GM18907 (cell line): ENCODE results near the gene GGA2.
"Not testable (repeated sequence)": the region's sequence is repeated elsewhere in the genome, so short reads cannot be mapped to it uniquely, and the experiment has no call there.

Experiments
- ATAC-seq: cut with Tn5 transposase; IDR thresholded peaks from one replicate; pipeline ENCODE4 v1.9.1; 2021; ENCODE audit warnings: mild to moderate bottlenecking, moderate library complexity; ENCODE audit not compliant: unreplicated experiment

Gene GGA2

GRCh38 chr16:23483492-23483891 lies 26.8 kb downstream of the GGA2 start:
- ATAC-seq: not testable (repeated sequence)

- ATAC-seq: no peak
Measured at GRCh38 chr16:23482778-23483177, 27.5 kb downstream of the GGA2 start.

- ATAC-seq: no peak
Measured at GRCh38 chr16:23480257-23480656, 30.0 kb downstream of the GGA2 start.

GRCh38 chr16:23479138-23479537 lies 31.2 kb downstream of the GGA2 start:
- no peak for ATAC-seq

GRCh38 chr16:23478566-23478965 lies 31.7 kb downstream of the GGA2 start:
- no peak for ATAC-seq

GRCh38 chr16:23476289-23476688 lies 34.0 kb downstream of the GGA2 start:
- ATAC-seq: no peak

- ATAC-seq: no peak
Measured at GRCh38 chr16:23469814-23470213, 40.5 kb downstream of the GGA2 start.

GRCh38 chr16:23466162-23466885 lies 44.0 kb downstream of the GGA2 start:
- no peak for ATAC-seq

GRCh38 chr16:23465179-23465578 lies 45.1 kb downstream of the GGA2 start:
- no peak for ATAC-seq

- ATAC-seq: no peak
Measured at GRCh38 chr16:23464196-23464595, 46.1 kb downstream of the GGA2 start.

GRCh38 chr16:23462994-23463393 lies 47.3 kb downstream of the GGA2 start:
- ATAC-seq: not testable (repeated sequence)

- no peak for ATAC-seq
Measured at GRCh38 chr16:23453338-23454052, 56.8 kb downstream of the GGA2 start.

GRCh38 chr16:23452572-23453337 lies 57.5 kb downstream of the GGA2 start, which contains the start of gene COG7:
TSS of gene COG7 (minus strand) at chr16:23453189. CDS start at chr16:23452994, 195 bp downstream.
- peak; percentile 81 for ATAC-seq

- no peak for ATAC-seq
Measured at GRCh38 chr16:23452221-23452571, 58.1 kb downstream of the GGA2 start.

GRCh38 chr16:23448392-23448791 lies 61.9 kb downstream of the GGA2 start:
- ATAC-seq: no peak

- not testable (repeated sequence) for ATAC-seq
Measured at GRCh38 chr16:23437542-23437941, 72.8 kb downstream of the GGA2 start.

- no peak for ATAC-seq
Measured at GRCh38 chr16:23436951-23437350, 73.3 kb downstream of the GGA2 start.

GRCh38 chr16:23435500-23435899 lies 74.8 kb downstream of the GGA2 start:
- peak; percentile 61 for ATAC-seq

GRCh38 chr16:23434380-23434779 lies 75.9 kb downstream of the GGA2 start:
- ATAC-seq: no peak

GRCh38 chr16:23433261-23433920 lies 76.9 kb downstream of the GGA2 start:
- no peak for ATAC-seq
